ENCODE results near the gene FCRLA.
A peak's percentile ranks its signal among the peaks of the same experiment; 100 is the strongest.

Gene FCRLA

GRCh38 chr1:161709373-161709772 lies 2.3 kb downstream of the FCRLA start (continued):
- no peak for TF ChIP-seq AEBP2 (tag by site-specific recombination; IDR thresholded peaks at IDR 0.05; ENCODE audit: borderline replicate concordance)
- no peak for TF ChIP-seq ZNF670 (tag by site-specific recombination; IDR thresholded peaks at IDR 0.05; ENCODE audit: low read depth)
- TF ChIP-seq ZNF138 (tag by site-specific recombination; IDR thresholded peaks at IDR 0.05; ENCODE audit: borderline replicate concordance) = no peak
- TF ChIP-seq ZNF768 (tag by site-specific recombination; IDR thresholded peaks at IDR 0.05) = no peak
- TF ChIP-seq MYNN (tag by site-specific recombination; IDR thresholded peaks at IDR 0.05; ENCODE audit: borderline replicate concordance) = no peak
- no peak for TF ChIP-seq REPIN1 (tag by site-specific recombination; IDR thresholded peaks at IDR 0.05; ENCODE audit: low read depth)
- no peak for TF ChIP-seq GLIS1 (tag by site-specific recombination; IDR thresholded peaks at IDR 0.05)
- no peak for TF ChIP-seq ZNF830 (tag by site-specific recombination; IDR thresholded peaks at IDR 0.05; ENCODE audit: low read depth)
- no peak for TF ChIP-seq ZNF132 (tag by site-specific recombination; IDR thresholded peaks at IDR 0.05; ENCODE audit: borderline replicate concordance)
- TF ChIP-seq ZSCAN4 (tag by site-specific recombination; IDR thresholded peaks at IDR 0.05) = no peak
- no peak for TF ChIP-seq ZNF777 (tag by site-specific recombination; IDR thresholded peaks at IDR 0.05; ENCODE audit: borderline replicate concordance)

GRCh38 chr1:161710560-161710959 lies 3.5 kb downstream of the FCRLA start:
- Histone ChIP-seq H3K4me3 (ENCODE audit: low read depth, low read length) (no peak overlapping the region), H3K27ac (ENCODE audit: extremely low read depth, low read depth, low read length) (no peak overlapping the region), H3K36me3 (ENCODE audit: control insufficient read depth in 2 of 2, insufficient read depth in 1 of 2, low read length in 2 of 2) (no peaks in the 10 kb centered on the region), H3K4me1 (ENCODE audit: control insufficient read depth, insufficient read depth, low read length) (no peaks in the 10 kb centered on the region), H3K9me3 (ENCODE audit: control insufficient read depth, insufficient read depth, low read depth, low read length) (no peaks in the 10 kb centered on the region)
- no peak for TF ChIP-seq ZNF776 (tag by site-specific recombination; IDR thresholded peaks at IDR 0.05; ENCODE audit: borderline replicate concordance)
- peak; percentile 51; the same call in 1 of the 2 replicates for TF ChIP-seq ZNF561 (tag by site-specific recombination; IDR thresholded peaks at IDR 0.05; ENCODE audit: borderline replicate concordance)
- TF ChIP-seq ZBTB17 (tag by site-specific recombination; IDR thresholded peaks at IDR 0.05) = 0 out of 2 replicates have a peak, but pooled peaks have one; percentile 26
- TF ChIP-seq ZSCAN30 (tag by site-specific recombination; IDR thresholded peaks at IDR 0.05) = no peak
- ChIA-PET POLR2A (no interaction called here), CTCF (no interaction called here)

GRCh38 chr1:161718559-161719324 lies 11.7 kb downstream of the FCRLA start:
- ChIA-PET POLR2A (no interaction called here), CTCF (interaction anchor here (0.6 kb wide), 1 partner anchor 10 kb away, joined by 4 read pairs; no protein-coding TSS in a partner anchor)
- Histone ChIP-seq H3K4me3 (ENCODE audit: low read depth, low read length) (no peak overlapping the region), H3K27ac (ENCODE audit: extremely low read depth, low read depth, low read length) (no peak overlapping the region), H3K9me3 (ENCODE audit: control insufficient read depth, insufficient read depth, low read depth, low read length) (no peaks in the 10 kb centered on the region), H3K4me1 (ENCODE audit: control insufficient read depth, insufficient read depth, low read length) (no peaks in the 10 kb centered on the region), H3K36me3 (ENCODE audit: control insufficient read depth in 2 of 2, insufficient read depth in 1 of 2, low read length in 2 of 2) (no peaks in the 10 kb centered on the region)
- TF ChIP-seq FEZF1 (tag by site-specific recombination; IDR thresholded peaks at IDR 0.05) (no peak), ZNF24 (tag by site-specific recombination; IDR thresholded peaks at IDR 0.05) (no peak), ZNF292 (tag by site-specific recombination; IDR thresholded peaks at IDR 0.05; ENCODE audit: borderline replicate concordance, low read depth) (no peak), ZBTB1 (tag by site-specific recombination; IDR thresholded peaks at IDR 0.05) (no peak), ZNF658 (tag by site-specific recombination; IDR thresholded peaks at IDR 0.05) (no peak), ZNF530 (tag by site-specific recombination; IDR thresholded peaks at IDR 0.05; ENCODE audit: low read depth) (no peak), ZNF146 (tag by site-specific recombination; IDR thresholded peaks at IDR 0.05) (no peak), MYNN (tag by site-specific recombination; IDR thresholded peaks at IDR 0.05; ENCODE audit: borderline replicate concordance) (no peak), PRDM2 (tag by site-specific recombination; IDR thresholded peaks at IDR 0.05; ENCODE audit: borderline replicate concordance) (no peak)

All from HEK293 (cell line).